OCI-LY1 (cell line): ENCODE measurements around the gene TGFBR1.

Experiments used
- H2AFZ ChIP-seq: fragments of 200-600 bp; sonication (generic), shearing (Covaris generic); 2 replicates; pipeline ENCODE4 v1.6.0; 2014; ENCODE audit warnings: antibody characterized with exemption, mild to moderate bottlenecking, low read length
- H3F3A ChIP-seq: fragments of 200-600 bp; sonication (generic), shearing (Covaris generic); 2 replicates; pipeline ENCODE4 v1.6.0; 2014; ENCODE audit warnings: mild to moderate bottlenecking, antibody characterized with exemption, low read length, moderate library complexity; ENCODE audit not compliant: insufficient read depth
- H3K27ac ChIP-seq: fragments of 200-600 bp; sonication (generic); 2 replicates; pipeline ENCODE4 v1.5.1; 2014; ENCODE audit warnings: low read length, mixed run types, mild to moderate bottlenecking, low read depth; ENCODE audit not compliant: poor library complexity, severe bottlenecking
- H3K27me3 ChIP-seq: fragments of 200-600 bp; sonication (generic); 2 replicates; pipeline ENCODE4 v1.6.0; 2014; ENCODE audit warnings: antibody characterized with exemption, mild to moderate bottlenecking, low read length, moderate library complexity; ENCODE audit not compliant: insufficient read depth
- H3K36me3 ChIP-seq: fragments of 200-600 bp; sonication (generic); 2 replicates; pipeline ENCODE4 v1.6.1; 2014; ENCODE audit warnings: mild to moderate bottlenecking, antibody characterized with exemption, low read length, moderate library complexity, mixed read lengths; ENCODE audit not compliant: insufficient read depth
- H3K4me1 ChIP-seq: fragments of 200-600 bp; sonication (generic); 2 replicates; pipeline ENCODE4 v1.5.1; 2014; ENCODE audit warnings: mild to moderate bottlenecking, low read length, moderate library complexity; ENCODE audit not compliant: insufficient read depth, severe bottlenecking
- H3K4me2 ChIP-seq: fragments of 200-600 bp; sonication (generic), shearing (Covaris generic); 2 replicates; pipeline ENCODE4 v1.6.1; 2014; ENCODE audit warnings: low read length
- H3K4me3 ChIP-seq: fragments of 200-600 bp; sonication (generic); 2 replicates; pipeline ENCODE4 v1.5.1; 2014; ENCODE audit warnings: low read length, low read depth, mild to moderate bottlenecking, mixed read lengths; ENCODE audit not compliant: poor library complexity, severe bottlenecking
- H3K79me2 ChIP-seq: fragments of 200-600 bp; shearing (Covaris generic); 2 replicates; pipeline ENCODE4 v1.6.1; 2016; ENCODE audit warnings: mixed run types, low read length, mixed read lengths; ENCODE audit not compliant: insufficient read depth
- H3K9ac ChIP-seq: fragments of 200-600 bp; sonication (generic), shearing (Covaris generic); 2 replicates; pipeline ENCODE4 v1.6.1; 2014; ENCODE audit warnings: mild to moderate bottlenecking, low read length, mixed read lengths
- H3K9me2 ChIP-seq: fragments of 200-600 bp; sonication (generic), shearing (Covaris generic); 2 replicates; pipeline ENCODE4 v1.6.1; 2014; ENCODE audit warnings: low read depth, mild to moderate bottlenecking, low read length, mixed read lengths
- H3K9me3 ChIP-seq: fragments of 200-600 bp; shearing (Covaris generic); 2 replicates; pipeline ENCODE4 v1.6.1; 2014; ENCODE audit warnings: low read length, mixed read lengths
- H4K20me1 ChIP-seq: fragments of 200-600 bp; sonication (generic), shearing (Covaris generic); 2 replicates; pipeline ENCODE4 v1.6.0; 2016; ENCODE audit warnings: mild to moderate bottlenecking, low read length; ENCODE audit not compliant: insufficient read depth
- CTCF ChIP-seq: fragments of 200-600 bp; sonication (generic), shearing (Covaris generic); IDR thresholded peaks from 2 replicates; pipeline ENCODE4 v1.5.1; 2017; ENCODE audit warnings: mild to moderate bottlenecking, antibody characterized with exemption, low read length, moderate library complexity, mixed read lengths
- EZH2 ChIP-seq: fragments of 200-600 bp; sonication (generic), shearing (Covaris generic); IDR thresholded peaks from 2 replicates; pipeline ENCODE4 v1.8.0; 2017; ENCODE audit warnings: borderline replicate concordance, mixed run types, mild to moderate bottlenecking, antibody characterized with exemption, low read length, moderate library complexity, mixed read lengths

TGFBR1 gene

GRCh38 chr9:99128133-99128406 lies 23.2 kb downstream of the TGFBR1 start:
- Histone ChIP-seq H3K4me2 (no peak overlapping the region), H3K9ac (no peak overlapping the region), H3K9me3 (no peaks in the 10 kb centered on the region), H2AFZ (no peak overlapping the region), H3F3A (no peaks in the 10 kb centered on the region), H3K27me3 (no peaks in the 10 kb centered on the region), H3K79me2 (peaks cover 54% of the 10 kb centered on the region), H3K4me1 (peaks cover 72% of the 10 kb centered on the region), H3K27ac (peak overlapping the region; percentile 12), H3K9me2 (no peaks in the 10 kb centered on the region), H3K36me3 (peaks cover 36% of the 10 kb centered on the region; the same call in 1 of the 2 replicates), H4K20me1 (no peaks in the 10 kb centered on the region), H3K4me3 (no peak overlapping the region)
- TF ChIP-seq EZH2 (no peak), CTCF (no peak)

GRCh38 chr9:99129091-99129490 lies 24.2 kb downstream of the TGFBR1 start:
- H3F3A ChIP-seq: no peaks in the 10 kb centered on the region
- H3K9me2 ChIP-seq: no peaks in the 10 kb centered on the region
- TF ChIP-seq CTCF (no peak), EZH2 (no peak)
- no peak overlapping the region for H2AFZ ChIP-seq
- peaks cover 72% of the 10 kb centered on the region for H3K4me1 ChIP-seq
- no peak overlapping the region for H3K4me3 ChIP-seq
- no peak overlapping the region for H3K4me2 ChIP-seq
- H3K36me3 ChIP-seq: peaks cover 32% of the 10 kb centered on the region; the same call in 1 of the 2 replicates
- H3K9ac ChIP-seq: no peak overlapping the region
- H4K20me1 ChIP-seq: no peaks in the 10 kb centered on the region
- H3K27ac ChIP-seq: peak overlapping the region; percentile 66
- H3K79me2 ChIP-seq: peaks cover 43% of the 10 kb centered on the region
- H3K9me3 ChIP-seq: no peaks in the 10 kb centered on the region
- no peaks in the 10 kb centered on the region for H3K27me3 ChIP-seq

- Histone ChIP-seq H3F3A (no peaks in the 10 kb centered on the region), H3K9me2 (no peaks in the 10 kb centered on the region), H3K27me3 (no peaks in the 10 kb centered on the region), H3K27ac (peak overlapping the region; percentile 66), H3K36me3 (peaks cover 31% of the 10 kb centered on the region; the same call in 1 of the 2 replicates), H3K4me3 (no peak overlapping the region), H4K20me1 (no peaks in the 10 kb centered on the region), H3K9ac (no peak overlapping the region), H3K79me2 (peaks cover 35% of the 10 kb centered on the region), H3K4me1 (peaks cover 71% of the 10 kb centered on the region), H3K4me2 (no peak overlapping the region; the same call in 1 of the 2 replicates), H2AFZ (no peak overlapping the region), H3K9me3 (no peaks in the 10 kb centered on the region)
- TF ChIP-seq EZH2 (no peak), CTCF (no peak)
Measured at GRCh38 chr9:99130069-99130468, 25.2 kb downstream of the TGFBR1 start.
